IgD-negative memory B cell (primary cell): Measurements from ENCODE around the gene AGAP1. TPM values are rescaled to one million over a fixed set of nuclear protein-coding genes. Genes with fewer than 3 reads are reported as not detected.

Experiments
- H3K27ac Mint-ChIP-seq, 3 donors: one replicate each; pipeline ENCODE4 v1.8.0; 2020 to 2022; ENCODE audit warnings: mild to moderate bottlenecking in 3 of 3, mixed read lengths in 3 of 3, moderate library complexity in 1 of 3
- H3K27me3 Mint-ChIP-seq: one replicate; pipeline ENCODE4 v1.8.0; 2021; ENCODE audit warnings: mixed read lengths
- H3K36me3 Mint-ChIP-seq: one replicate; pipeline ENCODE4 v1.8.0; 2020; ENCODE audit warnings: mild to moderate bottlenecking, mixed read lengths
- H3K4me1 Mint-ChIP-seq, 3 donors: one replicate each; pipeline ENCODE4 v1.8.0; 2020 to 2022; ENCODE audit warnings: mixed read lengths in 3 of 3, mild to moderate bottlenecking in 1 of 3
- H3K4me3 Mint-ChIP-seq, 4 donors: one replicate each; pipeline ENCODE4 v1.8.0; 2020 to 2022; ENCODE audit warnings: mild to moderate bottlenecking in 4 of 4, mixed read lengths in 4 of 4, moderate library complexity in 3 of 4
- H3K9me3 Mint-ChIP-seq, 3 donors: one replicate each; pipeline ENCODE4 v1.8.0; 2020 to 2021; ENCODE audit warnings: mixed read lengths in 3 of 3, mild to moderate bottlenecking in 1 of 3
- polyA plus RNA-seq: library from polyadenylated mRNA; unstranded; fragments of 300-500 nt; fragmentation: Illumina TruSeq; gene quantifications from one replicate; pipeline ENCODE4 v1.2.3, GENCODE V29; 2021

Gene AGAP1
- polyA plus RNA-seq, 1 donor from 2014 or later = not detected

- Mint-ChIP-seq H3K4me3 (no peak overlapping the region), H3K27me3 (peaks cover 11% of the 10 kb centered on the region), H3K9me3 (peaks cover 0 to 2% (median 0%) of the 10 kb centered on the region in 3 donors), H3K4me1 (no peaks in the 10 kb centered on the region), H3K36me3 (no peaks in the 10 kb centered on the region), H3K27ac (no peak overlapping the region)
These were observed 59.4 kb downstream of the AGAP1 start for GRCh38 chr2:235553291-235553690.

DNA sequence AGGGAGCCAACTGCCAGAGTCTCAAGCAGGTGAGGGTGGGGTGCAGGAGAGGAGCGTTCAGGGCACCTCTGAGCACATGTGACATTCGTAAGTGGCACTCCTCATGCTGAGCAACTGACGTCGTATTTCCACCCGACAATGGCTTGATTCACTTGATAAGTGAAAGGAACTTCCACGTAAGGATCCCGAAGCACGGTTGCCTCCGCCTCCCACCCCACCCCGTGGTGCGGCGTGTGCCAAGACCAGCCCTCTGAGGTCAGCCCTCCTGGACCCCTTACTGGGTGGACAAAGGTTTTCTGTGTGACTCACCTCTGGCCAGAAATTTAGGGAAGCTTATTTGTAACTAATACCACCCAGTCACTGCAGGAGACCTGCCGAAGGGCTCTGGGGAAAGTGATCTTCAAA lies 59.9 kb downstream of the AGAP1 start:
- H3K4me3 Mint-ChIP-seq = no peak overlapping the region
- H3K36me3 Mint-ChIP-seq = no peaks in the 10 kb centered on the region
- peaks cover 11% of the 10 kb centered on the region for H3K27me3 Mint-ChIP-seq
- no peak overlapping the region for H3K27ac Mint-ChIP-seq
- peaks cover 0 to 2% (median 0%) of the 10 kb centered on the region in 3 donors for H3K9me3 Mint-ChIP-seq
- no peaks in the 10 kb centered on the region for H3K4me1 Mint-ChIP-seq

- Mint-ChIP-seq H3K4me1 (no peaks in the 10 kb centered on the region), H3K27ac (no peak overlapping the region), H3K4me3 (no peak overlapping the region), H3K9me3 (peaks cover 0 to 2% (median 0%) of the 10 kb centered on the region in 3 donors), H3K27me3 (peaks cover 11% of the 10 kb centered on the region), H3K36me3 (no peaks in the 10 kb centered on the region)
These were observed 60.5 kb downstream of the AGAP1 start for GRCh38 chr2:235554385-235554784.

GRCh38 chr2:235554936-235555335 lies 61.1 kb downstream of the AGAP1 start:
- Mint-ChIP-seq H3K27me3 (peaks cover 11% of the 10 kb centered on the region), H3K27ac (no peak overlapping the region), H3K4me1 (no peaks in the 10 kb centered on the region), H3K36me3 (no peaks in the 10 kb centered on the region), H3K4me3 (no peak overlapping the region), H3K9me3 (peaks cover 0 to 2% (median 0%) of the 10 kb centered on the region in 3 donors)

DNA sequence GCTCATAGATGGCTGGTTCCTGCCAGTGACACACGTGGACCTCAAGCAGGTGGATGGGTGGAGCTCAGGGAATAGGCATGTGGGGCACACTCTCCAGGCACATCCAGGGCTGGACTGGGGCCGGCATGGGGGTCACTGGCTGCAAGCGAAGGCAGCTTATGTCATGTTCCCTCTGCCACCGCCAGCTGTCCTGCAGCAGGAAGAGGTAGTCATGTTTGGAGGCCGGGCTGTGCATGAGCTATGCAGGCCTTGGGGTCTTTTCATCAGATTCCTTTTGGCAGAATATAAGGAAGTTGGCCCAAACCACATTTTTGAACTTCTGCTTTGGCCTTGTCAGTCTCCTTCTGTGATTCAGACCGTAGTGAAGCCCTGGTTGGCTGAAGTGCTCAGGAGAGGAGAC lies 61.5 kb downstream of the AGAP1 start:
- Mint-ChIP-seq H3K27me3 (peaks cover 14% of the 10 kb centered on the region), H3K27ac (no peak overlapping the region), H3K36me3 (no peaks in the 10 kb centered on the region), H3K4me1 (no peaks in the 10 kb centered on the region), H3K9me3 (peaks cover 0 to 2% (median 0%) of the 10 kb centered on the region in 3 donors), H3K4me3 (no peak overlapping the region)

DNA sequence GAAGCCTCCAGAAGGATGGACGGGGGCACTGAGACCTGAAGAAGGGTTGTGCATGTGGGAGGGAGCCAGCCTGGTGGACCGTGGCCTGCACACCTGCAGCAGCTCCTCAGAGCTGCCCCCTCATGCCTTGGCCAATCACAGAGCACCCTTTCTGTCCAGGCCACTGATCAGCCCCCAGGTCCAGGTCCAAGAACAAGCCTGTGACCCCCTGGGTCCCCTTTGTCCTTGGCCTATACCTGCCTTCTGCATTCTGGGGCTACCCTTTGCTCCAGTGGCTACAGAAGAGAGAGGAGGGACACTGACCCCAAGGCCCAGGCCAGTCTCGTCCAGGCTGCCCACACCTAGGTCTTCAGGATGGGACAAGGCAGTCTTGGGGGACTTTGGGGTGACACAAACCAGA lies 62.2 kb downstream of the AGAP1 start:
- H3K4me3 Mint-ChIP-seq = no peak overlapping the region
- H3K27ac Mint-ChIP-seq = no peak overlapping the region
- H3K27me3 Mint-ChIP-seq = peaks cover 14% of the 10 kb centered on the region
- H3K4me1 Mint-ChIP-seq = no peaks in the 10 kb centered on the region
- no peaks in the 10 kb centered on the region for H3K36me3 Mint-ChIP-seq
- H3K9me3 Mint-ChIP-seq = peaks cover 0 to 2% (median 0%) of the 10 kb centered on the region in 3 donors

GRCh38 chr2:235556901-235557300 lies 63.1 kb downstream of the AGAP1 start:
- peaks cover 0 to 2% (median 0%) of the 10 kb centered on the region in 3 donors for H3K9me3 Mint-ChIP-seq
- no peaks in the 10 kb centered on the region for H3K4me1 Mint-ChIP-seq
- no peak overlapping the region for H3K27ac Mint-ChIP-seq
- peaks cover 14% of the 10 kb centered on the region for H3K27me3 Mint-ChIP-seq
- H3K36me3 Mint-ChIP-seq = no peaks in the 10 kb centered on the region
- H3K4me3 Mint-ChIP-seq = no peak overlapping the region

- Mint-ChIP-seq H3K27ac (no peak overlapping the region), H3K4me1 (no peaks in the 10 kb centered on the region), H3K36me3 (no peaks in the 10 kb centered on the region), H3K9me3 (no peaks in the 10 kb centered on the region), H3K27me3 (peaks cover 6% of the 10 kb centered on the region), H3K4me3 (no peak overlapping the region)
These were observed 64.1 kb downstream of the AGAP1 start for GRCh38 chr2:235557903-235558302.

- no peak overlapping the region for H3K27ac Mint-ChIP-seq
- no peaks in the 10 kb centered on the region for H3K4me1 Mint-ChIP-seq
- no peaks in the 10 kb centered on the region for H3K9me3 Mint-ChIP-seq
- no peaks in the 10 kb centered on the region for H3K36me3 Mint-ChIP-seq
- H3K27me3 Mint-ChIP-seq = peaks cover 9% of the 10 kb centered on the region
- no peak overlapping the region for H3K4me3 Mint-ChIP-seq
These were observed 64.7 kb downstream of the AGAP1 start for GRCh38 chr2:235558572-235558971.

- no peak overlapping the region for H3K4me3 Mint-ChIP-seq
- no peaks in the 10 kb centered on the region for H3K36me3 Mint-ChIP-seq
- H3K27ac Mint-ChIP-seq = peak overlapping the region in 1 of 3 donors; percentile 1
- no peaks in the 10 kb centered on the region for H3K4me1 Mint-ChIP-seq
- H3K27me3 Mint-ChIP-seq = peaks cover 9% of the 10 kb centered on the region
- no peaks in the 10 kb centered on the region for H3K9me3 Mint-ChIP-seq
These were observed 66.5 kb downstream of the AGAP1 start for GRCh38 chr2:235560345-235560744.

- Mint-ChIP-seq H3K27me3 (peaks cover 15% of the 10 kb centered on the region), H3K36me3 (no peaks in the 10 kb centered on the region), H3K4me3 (no peak overlapping the region), H3K9me3 (no peaks in the 10 kb centered on the region), H3K27ac (no peak overlapping the region), H3K4me1 (no peaks in the 10 kb centered on the region)
These were observed 67.6 kb downstream of the AGAP1 start for GRCh38 chr2:235561450-235561849.

GRCh38 chr2:235562065-235562747 lies 68.4 kb downstream of the AGAP1 start:
- H3K4me1 Mint-ChIP-seq = no peaks in the 10 kb centered on the region
- H3K27ac Mint-ChIP-seq = no peak overlapping the region
- H3K9me3 Mint-ChIP-seq = no peaks in the 10 kb centered on the region
- peaks cover 16% of the 10 kb centered on the region for H3K27me3 Mint-ChIP-seq
- no peaks in the 10 kb centered on the region for H3K36me3 Mint-ChIP-seq
- no peak overlapping the region for H3K4me3 Mint-ChIP-seq

- no peaks in the 10 kb centered on the region for H3K4me1 Mint-ChIP-seq
- H3K4me3 Mint-ChIP-seq = no peak overlapping the region
- H3K27me3 Mint-ChIP-seq = peaks cover 14% of the 10 kb centered on the region
- no peaks in the 10 kb centered on the region for H3K36me3 Mint-ChIP-seq
- peak overlapping the region in 1 of 3 donors; percentile 57 for H3K27ac Mint-ChIP-seq
- H3K9me3 Mint-ChIP-seq = peaks cover 0 to under 1% (median 0%) of the 10 kb centered on the region in 3 donors
These were observed 69.4 kb downstream of the AGAP1 start for GRCh38 chr2:235563056-235563910.

GRCh38 chr2:235564066-235564465 lies 70.2 kb downstream of the AGAP1 start:
- H3K4me3 Mint-ChIP-seq = no peak overlapping the region
- no peak overlapping the region for H3K27ac Mint-ChIP-seq
- H3K36me3 Mint-ChIP-seq = no peaks in the 10 kb centered on the region
- H3K9me3 Mint-ChIP-seq = peaks cover 0 to 4% (median 4%) of the 10 kb centered on the region in 3 donors
- peaks cover 14% of the 10 kb centered on the region for H3K27me3 Mint-ChIP-seq
- H3K4me1 Mint-ChIP-seq = no peaks in the 10 kb centered on the region

DNA sequence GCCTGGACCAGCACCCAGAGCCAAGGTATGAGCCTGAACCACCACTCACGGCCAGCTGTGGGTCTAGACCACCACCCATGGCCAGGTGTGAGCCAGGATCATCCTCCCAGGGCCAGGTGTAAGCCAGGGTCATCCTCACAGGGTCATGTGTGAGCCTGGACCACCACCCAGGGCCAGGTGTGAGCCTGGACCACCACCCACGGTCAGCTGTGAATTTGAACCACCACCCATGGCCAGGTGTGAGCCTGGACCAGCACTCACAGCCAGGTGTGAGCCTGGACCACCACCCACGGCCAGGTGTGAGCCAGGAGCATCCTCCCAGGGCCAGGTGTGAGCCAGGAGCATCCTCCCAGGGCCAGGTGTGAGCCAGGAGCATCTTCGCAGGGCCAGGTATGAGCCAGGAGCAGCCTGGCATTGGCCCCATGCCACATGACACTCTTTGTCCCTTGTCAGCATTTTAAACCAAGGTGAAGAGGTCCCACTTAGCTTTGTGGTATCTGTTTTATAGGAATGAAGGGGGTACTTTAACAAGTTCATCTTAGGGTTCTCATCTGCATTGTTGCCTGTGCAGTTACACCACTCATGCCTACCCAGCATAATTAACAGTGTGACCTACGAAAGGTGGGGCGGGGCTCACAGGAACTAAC lies 71.2 kb downstream of the AGAP1 start:
- Mint-ChIP-seq H3K4me1 (peaks cover 0 to 2% (median 0%) of the 10 kb centered on the region in 3 donors), H3K4me3 (no peak overlapping the region), H3K27ac (no peak overlapping the region), H3K9me3 (peaks cover 2 to 4% (median 4%) of the 10 kb centered on the region in 3 donors), H3K27me3 (peaks cover 14% of the 10 kb centered on the region), H3K36me3 (no peaks in the 10 kb centered on the region)
